MCF 10A (cell line): ENCODE measurements around the gene SMYD1. TPM values are rescaled to one million over a fixed set of nuclear protein-coding genes. Genes with fewer than 3 reads are reported as not detected.

Source experiments
- BruUV-seq: library from RNA; stranded (reverse); fragments of 400-500 nt; replicated peaks from 2 replicates; lab custom pipeline; 2021; lab: Mats Ljungman, UMichigan
- CTCF ChIA-PET: fragments of 300-600 bp; sonication (Branson Sonifier 250); formaldehyde crosslinking; extraction: SDS; loops from one replicate; lab custom pipeline; 2021; ENCODE audit warnings: antibody characterized with exemption, inconsistent platforms; lab: Yijun Ruan, JAX
- POLR2A ChIA-PET: fragments of 300-600, 350-650 bp; sonication (Branson Sonifier 250); formaldehyde crosslinking; extraction: SDS; loops from one replicate; lab custom pipeline; 2020; ENCODE audit warnings: antibody characterized with exemption, inconsistent platforms; lab: Yijun Ruan, JAX
- DNase-seq: peaks from one replicate; pipeline ENCODE4 v3.0.0-alpha.2; 2018; ENCODE audit not compliant: unreplicated experiment
- H3K27ac Mint-ChIP-seq: one replicate; pipeline ENCODE4 v1.8.0; 2022; ENCODE audit warnings: mild to moderate bottlenecking, low read depth, mixed read lengths; ENCODE audit not compliant: unreplicated experiment
- H3K27me3 Mint-ChIP-seq: one replicate; pipeline ENCODE4 v1.8.0; 2022; ENCODE audit warnings: mixed read lengths; ENCODE audit not compliant: insufficient read depth, unreplicated experiment
- H3K36me3 Mint-ChIP-seq: one replicate; pipeline ENCODE4 v1.8.0; 2022; ENCODE audit warnings: mild to moderate bottlenecking, moderate library complexity, mixed read lengths; ENCODE audit not compliant: insufficient read depth, unreplicated experiment
- H3K4me1 Mint-ChIP-seq: one replicate; pipeline ENCODE4 v1.8.0; 2022; ENCODE audit warnings: mixed read lengths; ENCODE audit not compliant: insufficient read depth, unreplicated experiment
- H3K4me3 Mint-ChIP-seq: one replicate; pipeline ENCODE4 v1.8.0; 2022; ENCODE audit warnings: mild to moderate bottlenecking, moderate library complexity, mixed read lengths; ENCODE audit not compliant: unreplicated experiment
- H3K9me3 Mint-ChIP-seq: one replicate; pipeline ENCODE4 v1.8.0; 2022; ENCODE audit warnings: mixed read lengths; ENCODE audit not compliant: unreplicated experiment
- intact Hi-C: fragments of 100-400 bp; cut with micrococcal nuclease; formaldehyde crosslinking; loops from 2 replicates; pipeline ENCODE4 v1.14.1; 2022
- total RNA-seq: library from RNA; stranded (reverse); gene quantifications from 2 replicates; pipeline ENCODE4 v1.2.3, GENCODE V29; 2022
- TF ChIP-seq, protein P1 (sequence below): fragments of 200-600 bp; IDR thresholded peaks from one replicate; pipeline ENCODE4 v1.8.0; 2022; ENCODE audit warnings: antibody characterized with exemption, mild to moderate bottlenecking; ENCODE audit not compliant: unreplicated experiment

Gene SMYD1
- total RNA-seq, 1 experiment from 2014 or later: not detected

DNA sequence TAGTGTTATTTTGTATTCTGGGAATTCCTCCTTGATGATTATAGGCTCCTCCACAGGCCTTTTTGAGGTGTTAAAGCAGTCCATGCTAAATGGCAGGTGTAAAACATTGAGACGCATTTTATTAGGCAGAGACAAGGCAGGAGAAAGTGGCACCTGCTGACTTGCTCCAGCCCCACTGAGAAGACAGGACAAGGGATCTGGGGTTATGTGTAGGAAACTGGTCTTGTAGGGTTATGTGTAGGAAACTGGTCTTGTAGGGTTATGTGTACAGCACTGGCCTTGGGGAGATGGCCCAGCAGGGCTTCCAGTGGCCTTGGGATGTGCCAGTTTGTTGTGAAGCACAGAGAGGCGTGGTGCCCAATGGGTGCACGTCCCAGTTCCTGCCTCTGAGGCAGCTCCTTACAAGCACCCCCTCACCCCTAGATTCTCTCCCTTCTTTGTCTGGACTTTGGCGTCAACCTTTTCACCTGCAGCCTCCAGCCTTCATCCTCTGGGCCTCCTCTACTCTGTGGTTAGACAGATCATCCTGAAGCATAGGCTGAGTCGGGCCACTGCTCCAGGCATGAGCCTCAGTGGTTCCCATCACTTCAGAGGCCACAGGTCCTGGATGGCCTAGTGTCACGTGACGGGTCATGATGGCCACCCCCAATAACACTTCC lies 61.2 kb downstream of the SMYD1 start:
- Mint-ChIP-seq H3K4me1 (no peaks in the 10 kb centered on the region), H3K27ac (no peak overlapping the region), H3K4me3 (no peak overlapping the region), H3K27me3 (peaks cover 34% of the 10 kb centered on the region), H3K9me3 (no peaks in the 10 kb centered on the region), H3K36me3 (no peaks in the 10 kb centered on the region)
- CTCF ChIA-PET: no interaction called here
- BruUV-seq: no TSS peak
- POLR2A ChIA-PET: no interaction called here
- intact Hi-C loops: no loop called here
- no peak for DNase-seq
- TF ChIP-seq, protein P1, sequence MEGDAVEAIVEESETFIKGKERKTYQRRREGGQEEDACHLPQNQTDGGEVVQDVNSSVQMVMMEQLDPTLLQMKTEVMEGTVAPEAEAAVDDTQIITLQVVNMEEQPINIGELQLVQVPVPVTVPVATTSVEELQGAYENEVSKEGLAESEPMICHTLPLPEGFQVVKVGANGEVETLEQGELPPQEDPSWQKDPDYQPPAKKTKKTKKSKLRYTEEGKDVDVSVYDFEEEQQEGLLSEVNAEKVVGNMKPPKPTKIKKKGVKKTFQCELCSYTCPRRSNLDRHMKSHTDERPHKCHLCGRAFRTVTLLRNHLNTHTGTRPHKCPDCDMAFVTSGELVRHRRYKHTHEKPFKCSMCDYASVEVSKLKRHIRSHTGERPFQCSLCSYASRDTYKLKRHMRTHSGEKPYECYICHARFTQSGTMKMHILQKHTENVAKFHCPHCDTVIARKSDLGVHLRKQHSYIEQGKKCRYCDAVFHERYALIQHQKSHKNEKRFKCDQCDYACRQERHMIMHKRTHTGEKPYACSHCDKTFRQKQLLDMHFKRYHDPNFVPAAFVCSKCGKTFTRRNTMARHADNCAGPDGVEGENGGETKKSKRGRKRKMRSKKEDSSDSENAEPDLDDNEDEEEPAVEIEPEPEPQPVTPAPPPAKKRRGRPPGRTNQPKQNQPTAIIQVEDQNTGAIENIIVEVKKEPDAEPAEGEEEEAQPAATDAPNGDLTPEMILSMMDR: no peak

DNA sequence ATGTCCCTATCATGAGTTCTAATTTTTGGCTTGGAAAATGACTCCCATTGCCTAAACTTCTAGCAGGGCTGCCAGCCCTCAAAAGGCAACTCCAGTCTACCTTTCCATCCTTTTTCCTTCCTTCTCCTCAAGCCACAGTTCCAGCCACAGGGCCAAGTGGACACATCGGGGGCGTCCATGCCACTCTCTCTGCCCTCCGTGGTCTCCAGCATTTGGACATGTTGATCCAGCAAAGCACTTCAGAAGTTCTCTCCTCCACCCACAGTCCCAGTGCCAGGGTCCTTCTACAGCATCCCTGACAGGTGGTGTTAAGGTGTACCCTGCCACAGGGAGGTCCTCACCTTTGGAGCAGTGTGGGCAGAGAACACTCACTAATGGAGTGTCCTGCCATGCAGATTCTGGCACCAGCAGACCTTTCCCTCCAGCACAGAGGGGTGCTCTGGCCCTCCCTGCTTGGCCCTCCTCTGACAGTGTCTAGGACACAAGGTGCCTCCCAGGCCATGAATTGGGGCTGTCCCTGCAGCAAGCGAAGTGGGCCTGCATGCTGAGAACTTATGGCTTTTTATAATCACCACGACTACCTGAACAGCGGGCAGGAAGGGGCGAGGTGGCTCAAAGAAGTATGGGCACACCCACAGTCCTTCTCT lies 61.8 kb downstream of the SMYD1 start:
- POLR2A ChIA-PET: interaction anchor here (0.5 kb wide), 1 partner anchor 10 kb away, joined by 3 read pairs; no protein-coding TSS in a partner anchor
- CTCF ChIA-PET: no interaction called here
- TF ChIP-seq, protein P1: no peak
- H3K36me3 Mint-ChIP-seq: no peaks in the 10 kb centered on the region
- H3K9me3 Mint-ChIP-seq: no peaks in the 10 kb centered on the region
- no peak for DNase-seq
- H3K27ac Mint-ChIP-seq: no peak overlapping the region
- intact Hi-C loops: no loop called here
- H3K27me3 Mint-ChIP-seq: peaks cover 34% of the 10 kb centered on the region
- H3K4me1 Mint-ChIP-seq: no peaks in the 10 kb centered on the region
- no TSS peak for BruUV-seq
- H3K4me3 Mint-ChIP-seq: no peak overlapping the region

DNA sequence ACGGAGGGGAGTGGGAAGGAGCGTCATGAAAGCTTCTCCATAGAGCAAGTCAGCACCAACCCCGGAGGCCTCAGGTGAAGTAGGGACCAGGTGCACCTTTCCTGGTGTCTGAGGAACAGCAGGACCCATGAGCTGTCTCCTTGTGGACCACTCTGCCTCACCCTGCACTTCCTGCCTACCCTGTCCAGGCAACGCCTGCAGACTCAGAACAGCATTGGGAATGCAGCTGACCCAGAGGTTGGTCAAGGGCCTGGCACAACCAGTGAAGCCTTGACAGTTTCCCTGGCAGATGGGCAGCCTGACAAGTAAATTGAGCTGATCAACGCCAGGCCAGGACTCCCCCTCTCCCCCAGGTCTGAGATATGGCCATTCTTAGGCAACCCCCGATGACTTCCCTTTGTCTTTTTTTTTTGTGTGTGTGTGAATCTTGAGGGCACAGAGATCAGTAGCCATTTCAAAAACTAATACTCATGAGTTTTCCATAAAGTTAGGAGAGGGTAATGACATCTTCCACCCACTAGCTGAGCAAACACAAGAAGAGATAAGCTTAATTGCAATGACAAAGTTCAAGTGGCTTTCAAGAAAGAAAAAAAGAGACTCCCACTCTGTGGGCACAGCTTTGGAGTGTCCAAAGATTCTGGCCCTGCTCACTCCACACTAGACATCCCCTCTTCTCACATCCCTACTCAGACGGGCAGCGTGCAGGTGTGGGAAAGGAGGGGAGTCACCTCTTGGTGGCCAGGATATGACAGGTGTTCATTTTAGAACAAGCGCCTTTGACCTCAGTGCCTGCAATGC lies 63.8 kb downstream of the SMYD1 start:
- TF ChIP-seq, protein P1: no peak
- no TSS peak for BruUV-seq
- no peaks in the 10 kb centered on the region for H3K36me3 Mint-ChIP-seq
- peaks cover 35% of the 10 kb centered on the region for H3K27me3 Mint-ChIP-seq
- ChIA-PET CTCF (interaction anchor here (0.7 to 1.5 kb wide), 2 partner anchors 71 to 81 kb away, joined by 3 to 8 read pairs; no protein-coding TSS in a partner anchor), POLR2A (no interaction called here)
- H3K4me1 Mint-ChIP-seq: no peaks in the 10 kb centered on the region
- H3K4me3 Mint-ChIP-seq: no peak overlapping the region
- no peak for DNase-seq
- H3K27ac Mint-ChIP-seq: no peak overlapping the region
- intact Hi-C loops: no loop called here
- no peaks in the 10 kb centered on the region for H3K9me3 Mint-ChIP-seq

DNA sequence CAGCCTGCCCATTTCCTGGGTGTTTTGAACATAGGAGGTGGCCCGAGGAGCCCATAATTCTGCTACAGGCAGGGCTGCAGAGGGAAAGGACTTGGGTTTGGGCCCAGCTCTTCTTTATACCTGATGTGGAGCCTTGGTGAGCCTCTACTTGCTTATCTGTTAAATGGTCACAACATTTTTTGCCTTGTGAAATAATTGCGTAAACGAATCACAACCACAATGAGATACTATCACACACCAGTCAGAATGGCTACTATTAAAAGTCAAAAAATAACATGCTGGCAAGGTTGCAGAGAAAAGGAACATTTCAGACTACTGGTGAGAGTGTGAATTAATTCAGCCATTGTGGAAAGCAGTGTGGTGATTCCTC lies 64.4 kb downstream of the SMYD1 start:
- no TSS peak for BruUV-seq
- H3K36me3 Mint-ChIP-seq: no peaks in the 10 kb centered on the region
- H3K9me3 Mint-ChIP-seq: no peaks in the 10 kb centered on the region
- peaks cover 35% of the 10 kb centered on the region for H3K27me3 Mint-ChIP-seq
- no peak for DNase-seq
- TF ChIP-seq, protein P1: no peak
- POLR2A ChIA-PET: interaction anchor here (0.6 kb wide), 1 partner anchor 32 kb away, joined by 3 read pairs; no protein-coding TSS in a partner anchor
- H3K4me1 Mint-ChIP-seq: no peaks in the 10 kb centered on the region
- no peak overlapping the region for H3K4me3 Mint-ChIP-seq
- CTCF ChIA-PET: interaction anchor here (1.5 kb wide), 1 partner anchor 72 kb away, joined by 5 read pairs; no protein-coding TSS in a partner anchor
- H3K27ac Mint-ChIP-seq: no peak overlapping the region
- intact Hi-C loops: no loop called here
